Smooth muscle cell of the pulmonary artery (primary cell): ENCODE data around the gene IL12A. TPM values are rescaled to one million over a fixed set of nuclear protein-coding genes. Genes with fewer than 3 reads are reported as not detected.

Experiments
- total RNA-seq: library from RNA; depleted of rRNA; stranded (reverse); fragments of >200 nt; gene quantifications from 2 replicates; pipeline ENCODE4 v1.2.3, GENCODE V29; 2014

IL12A gene
- 1.8 and 3.7 TPM in 2 replicates for total RNA-seq

DNA sequence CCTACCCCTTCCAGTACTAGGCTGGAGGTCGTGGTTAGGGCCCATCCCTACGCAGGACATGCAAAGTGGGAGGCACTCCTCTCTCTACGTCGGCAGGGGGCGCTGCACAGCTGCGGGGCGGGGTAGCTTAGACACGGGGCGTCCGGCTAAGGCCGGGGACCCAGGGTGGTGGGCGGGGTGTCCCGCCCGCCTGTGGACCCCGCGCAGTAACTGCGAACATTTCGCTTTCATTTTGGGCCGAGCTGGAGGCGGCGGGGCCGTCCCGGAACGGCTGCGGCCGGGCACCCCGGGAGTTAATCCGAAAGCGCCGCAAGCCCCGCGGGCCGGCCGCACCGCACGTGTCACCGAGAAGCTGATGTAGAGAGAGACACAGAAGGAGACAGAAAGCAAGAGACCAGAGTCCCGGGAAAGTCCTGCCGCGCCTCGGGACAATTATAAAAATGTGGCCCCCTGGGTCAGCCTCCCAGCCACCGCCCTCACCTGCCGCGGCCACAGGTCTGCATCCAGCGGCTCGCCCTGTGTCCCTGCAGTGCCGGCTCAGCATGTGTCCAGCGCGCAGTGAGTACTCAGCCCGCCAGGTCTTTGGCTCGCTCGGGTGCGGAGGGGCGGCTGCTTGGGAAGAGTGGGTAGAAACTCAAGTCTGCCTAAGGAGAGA is at the start of gene IL12A:
Gene IL12A, plus strand, starts transcription at position 219 of the 655 bp plus-strand sequence.

Other genes starting within 250 kb of the IL12A start
- gene SCHIP1, start 149.0 kb upstream of the IL12A start, total RNA-seq = 2.9 and 4.5 TPM in 2 replicates
- 1.7 and 1.8 TPM in 2 replicates for gene C3orf80, start 236.6 kb downstream of the IL12A start, total RNA-seq